VCaP (cell line): ENCODE measurements around the gene PIK3R5.

Experiments used
- H3K27ac ChIP-seq: fragments of 450-650 bp; 2 replicates; pipeline ENCODE4 v1.5.1; 2017
- CTCF ChIP-seq: fragments of 450-650 bp; conservative IDR thresholded peaks from 2 replicates; pipeline ENCODE4 v1.5.1; 2017; ENCODE audit warnings: mild to moderate bottlenecking, moderate library complexity

The PIK3R5 gene

GRCh38 chr17:8893621-8894201, 71.8 kb downstream of the PIK3R5 start:
- TF ChIP-seq CTCF = no peak
- no peak overlapping the region for H3K27ac ChIP-seq

DNA sequence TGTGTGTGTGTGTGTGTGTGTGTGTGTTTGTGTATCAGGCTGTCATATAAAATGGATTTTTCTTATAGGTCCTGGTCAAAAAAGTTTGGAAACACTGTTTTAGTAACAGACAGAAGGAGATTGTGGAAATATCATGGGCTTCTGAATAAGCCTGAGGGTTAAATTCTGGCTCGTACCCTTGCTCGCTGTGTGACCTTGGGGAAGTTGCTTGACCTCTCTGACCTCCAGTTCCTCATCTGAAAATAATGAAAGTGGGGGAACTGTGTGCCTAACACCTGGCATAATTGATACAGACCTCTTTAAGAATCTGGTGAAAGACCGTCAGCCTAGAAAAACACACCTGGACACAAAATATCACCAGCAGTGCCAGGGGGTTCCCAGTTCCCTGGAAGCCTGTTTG, 72.4 kb downstream of the PIK3R5 start:
- no peak for TF ChIP-seq CTCF
- no peak overlapping the region for H3K27ac ChIP-seq

DNA sequence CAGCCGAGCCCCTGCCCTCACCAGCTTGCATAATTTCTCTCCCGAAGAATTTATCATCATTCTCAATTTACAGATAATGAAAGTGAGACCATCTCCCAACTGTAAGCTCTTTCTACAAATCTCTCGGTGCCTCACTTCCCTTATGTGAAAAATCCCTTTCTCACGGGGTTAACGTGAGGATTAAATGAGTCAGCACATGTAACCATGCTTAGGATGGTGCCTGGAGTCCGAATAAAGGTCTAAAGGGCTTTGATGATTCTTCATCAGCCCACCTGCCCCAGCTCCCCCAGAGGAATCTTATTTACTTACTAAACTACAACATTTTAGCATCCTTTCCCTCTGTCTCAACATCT, 73.2 kb downstream of the PIK3R5 start:
- no peak overlapping the region for H3K27ac ChIP-seq
- no peak for TF ChIP-seq CTCF

- H3K27ac ChIP-seq = no peak overlapping the region
- no peak for TF ChIP-seq CTCF
Observed at GRCh38 chr17:8890671-8891070, 74.8 kb downstream of the PIK3R5 start.

- TF ChIP-seq CTCF = no peak
Observed at GRCh38 chr17:8889458-8890210, 75.9 kb downstream of the PIK3R5 start.

DNA sequence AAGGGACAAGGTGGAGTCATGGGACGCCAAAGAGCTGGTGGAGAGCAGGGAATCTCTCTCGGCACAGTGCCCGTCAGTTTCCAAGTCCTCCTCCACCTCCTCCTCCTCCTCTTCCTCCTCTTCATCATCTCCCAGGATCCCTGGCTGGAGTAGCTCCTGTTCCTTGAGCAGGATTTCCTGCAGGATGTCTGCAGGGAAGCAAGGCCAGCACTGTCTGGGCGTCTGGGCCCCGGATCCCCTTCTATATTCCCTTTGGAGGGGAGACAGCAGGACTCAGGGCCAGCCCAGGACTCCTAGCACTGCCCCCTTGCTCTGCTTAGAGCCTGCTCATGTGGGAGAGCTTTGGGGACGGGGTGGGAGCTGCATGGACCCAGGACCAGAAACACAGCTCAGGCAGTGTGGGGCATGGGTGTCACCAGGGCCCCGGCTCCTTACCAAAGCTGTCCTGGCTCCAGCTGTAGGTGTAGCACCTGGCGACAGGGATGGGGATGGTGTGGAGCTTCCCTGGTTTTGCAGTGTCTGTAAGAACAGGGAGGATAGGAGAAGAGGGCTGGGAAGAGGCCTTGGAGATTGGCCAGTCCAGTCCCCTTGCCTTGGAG, 76.7 kb downstream of the PIK3R5 start:
- TF ChIP-seq CTCF = no peak
- no peak overlapping the region for H3K27ac ChIP-seq

More at GRCh38 chr17:8889458-8890210, 75.9 kb downstream of the PIK3R5 start:
- H3K27ac ChIP-seq = no peak overlapping the region

GRCh38 chr17:8887834-8888703, 77.4 kb downstream of the PIK3R5 start:
- no peak overlapping the region for H3K27ac ChIP-seq

More at GRCh38 chr17:8887834-8888703, 77.4 kb downstream of the PIK3R5 start:
- TF ChIP-seq CTCF = no peak; the same call in 1 of the 2 replicates
